HepG2 (cell line): ENCODE measurements around the gene MDP1. TPM values are rescaled to one million over a fixed set of nuclear protein-coding genes. Genes with fewer than 3 reads are reported as not detected.

Experiments
- EHMT2 ChIP-seq: fragments of 200-600 bp; sonication (generic); IDR thresholded peaks from 2 replicates; pipeline ENCODE4 v1.7.0; 2017; ENCODE audit warnings: antibody characterized with exemption, low read depth, low read length, borderline replicate concordance
- HMG20B ChIP-seq: conservative IDR thresholded peaks from 2 replicates; pipeline ENCODE4 v1.6.1; 2016; ENCODE audit warnings: missing genetic modification reagents, missing compliant biosample characterization
- MBNL3 ChIP-seq: fragments of 250-450 bp; sonication (Bioruptor Pico); conservative IDR thresholded peaks from 2 replicates; pipeline ENCODE4 v1.8.0; 2022; ENCODE audit warnings: mild to moderate bottlenecking, inconsistent platforms
- MED1 ChIP-seq: sonication (generic); formaldehyde crosslinking; IDR thresholded peaks from 2 replicates; pipeline ENCODE4 v1.4.0; 2020; ENCODE audit warnings: missing genetic modification reagents
- MIER3 ChIP-seq: IDR thresholded peaks from 2 replicates; pipeline ENCODE4 v1.6.1; 2016; ENCODE audit warnings: missing compliant biosample characterization, borderline replicate concordance
- NFE2 ChIP-seq: sonication (generic); formaldehyde crosslinking; IDR thresholded peaks from 2 replicates; pipeline ENCODE4 v1.4.0; 2020; ENCODE audit warnings: missing genetic modification reagents
- NFRKB ChIP-seq: fragments of 450-650 bp; IDR thresholded peaks from 2 replicates; pipeline ENCODE4 v1.6.1; 2017
- SIX1 ChIP-seq: sonication (generic); formaldehyde crosslinking; IDR thresholded peaks from 2 replicates; pipeline ENCODE4 v1.4.0; 2020; ENCODE audit warnings: missing genetic modification reagents, borderline replicate concordance
- SMAD1 ChIP-seq: sonication (generic); formaldehyde crosslinking; IDR thresholded peaks from 2 replicates; pipeline ENCODE4 v1.4.0; 2020; ENCODE audit warnings: missing genetic modification reagents, low read depth, mild to moderate bottlenecking, borderline replicate concordance
- SOX5 ChIP-seq: IDR thresholded peaks from 2 replicates; pipeline ENCODE4 v1.6.1; 2016; ENCODE audit warnings: borderline replicate concordance
- SP1 ChIP-seq, 2 experiments: fragments of 450-650 bp in 1 of 2; sonication (generic) in 1 of 2; formaldehyde crosslinking in 1 of 2; IDR thresholded peaks; 2 replicates each; pipeline versions ENCODE4 v1.4.0 to v1.6.1; 2016 to 2020; ENCODE audit warnings: missing genetic modification reagents in 1 of 2
- XRCC5 ChIP-seq: fragments of 200-400 bp; formaldehyde crosslinking; optimal IDR thresholded peaks from 2 replicates; pipeline ENCODE3; 2017; ENCODE audit warnings: mild to moderate bottlenecking, low read length
- ZFP1 ChIP-seq: IDR thresholded peaks from 2 replicates; pipeline ENCODE4 v1.6.1; 2016
- ZNF10 ChIP-seq: sonication (generic); formaldehyde crosslinking; IDR thresholded peaks from 2 replicates; pipeline ENCODE4 v1.4.0; 2020; ENCODE audit warnings: mild to moderate bottlenecking, low read depth, missing genetic modification reagents, borderline replicate concordance
- ZNF251 ChIP-seq: sonication (generic); formaldehyde crosslinking; IDR thresholded peaks from 2 replicates; pipeline ENCODE4 v1.9.0; 2021; ENCODE audit warnings: mild to moderate bottlenecking, missing genetic modification reagents
- ZNF781 ChIP-seq: sonication (generic); formaldehyde crosslinking; IDR thresholded peaks from 2 replicates; pipeline ENCODE4 v1.5.1; 2020; ENCODE audit warnings: borderline replicate concordance, mild to moderate bottlenecking, missing genetic modification reagents; ENCODE audit errors: not compliant biosample characterization
- ZNF83 ChIP-seq: sonication (generic); formaldehyde crosslinking; IDR thresholded peaks from 2 replicates; pipeline ENCODE4 v1.4.0; 2020; ENCODE audit warnings: missing genetic modification reagents, mild to moderate bottlenecking, borderline replicate concordance
- ZNF841 ChIP-seq: sonication (generic); formaldehyde crosslinking; IDR thresholded peaks from 2 replicates; pipeline ENCODE4 v1.8.1; 2023; ENCODE audit warnings: missing genetic modification reagents, borderline replicate concordance
- polyA plus RNA-seq, 8 experiments: library from polyadenylated mRNA; depleted of rRNA in 3 of 8; stranded (reverse) in 7 of 8; unstranded in 1 of 8; fragments of >200 nt; fragmentation: Illumina TruSeq in 4 of 8; extraction: Trizol in 4 of 8; gene quantifications; 2 replicates each; pipeline versions ENCODE4 v1.2.1 to v1.2.3, GENCODE V29; 2011 to 2016; ENCODE audit warnings: low read depth in 4 of 8, missing spikeins in 1 of 8, mixed read lengths in 1 of 8; ENCODE audit not compliant: insufficient read depth in 1 of 8
- total RNA-seq, 5 experiments: library from RNA; depleted of rRNA; stranded (reverse); fragments of >200 nt; fragmentation: Illumina TruSeq; extraction: Trizol; gene quantifications; 2 replicates each; pipeline ENCODE4 v1.2.3, GENCODE V29; 2016; ENCODE audit warnings: low read depth in 1 of 5
- TF ChIP-seq, protein P1 (sequence below): IDR thresholded peaks from 2 replicates; pipeline ENCODE4 v1.6.1; 2018; ENCODE audit warnings: missing genetic modification reagents
- TF ChIP-seq, protein P2 (sequence below): sonication (generic); formaldehyde crosslinking; IDR thresholded peaks from 2 replicates; pipeline ENCODE4 v1.5.1; 2020; ENCODE audit warnings: missing genetic modification reagents, mild to moderate bottlenecking, borderline replicate concordance
- TF ChIP-seq, protein P3 (sequence below): sonication (generic); formaldehyde crosslinking; conservative IDR thresholded peaks from 2 replicates; pipeline ENCODE4 v1.4.0; 2020; ENCODE audit warnings: missing genetic modification reagents
- TF ChIP-seq, protein P4 (sequence below): sonication (generic); formaldehyde crosslinking; IDR thresholded peaks from 2 replicates; pipeline ENCODE4 v1.8.1; 2023; ENCODE audit warnings: mild to moderate bottlenecking, missing genetic modification reagents
- TF ChIP-seq, protein P5 (sequence below): sonication (generic); formaldehyde crosslinking; IDR thresholded peaks from 2 replicates; pipeline ENCODE4 v1.5.1; 2020; ENCODE audit warnings: mild to moderate bottlenecking, missing genetic modification reagents, borderline replicate concordance

Gene MDP1
- total and polyA plus RNA-seq, 2 of the 13 experiments (the other 11 are each of a cell fraction or from before 2014, with no cell fraction given): 44.1 to 48.7 TPM

DNA sequence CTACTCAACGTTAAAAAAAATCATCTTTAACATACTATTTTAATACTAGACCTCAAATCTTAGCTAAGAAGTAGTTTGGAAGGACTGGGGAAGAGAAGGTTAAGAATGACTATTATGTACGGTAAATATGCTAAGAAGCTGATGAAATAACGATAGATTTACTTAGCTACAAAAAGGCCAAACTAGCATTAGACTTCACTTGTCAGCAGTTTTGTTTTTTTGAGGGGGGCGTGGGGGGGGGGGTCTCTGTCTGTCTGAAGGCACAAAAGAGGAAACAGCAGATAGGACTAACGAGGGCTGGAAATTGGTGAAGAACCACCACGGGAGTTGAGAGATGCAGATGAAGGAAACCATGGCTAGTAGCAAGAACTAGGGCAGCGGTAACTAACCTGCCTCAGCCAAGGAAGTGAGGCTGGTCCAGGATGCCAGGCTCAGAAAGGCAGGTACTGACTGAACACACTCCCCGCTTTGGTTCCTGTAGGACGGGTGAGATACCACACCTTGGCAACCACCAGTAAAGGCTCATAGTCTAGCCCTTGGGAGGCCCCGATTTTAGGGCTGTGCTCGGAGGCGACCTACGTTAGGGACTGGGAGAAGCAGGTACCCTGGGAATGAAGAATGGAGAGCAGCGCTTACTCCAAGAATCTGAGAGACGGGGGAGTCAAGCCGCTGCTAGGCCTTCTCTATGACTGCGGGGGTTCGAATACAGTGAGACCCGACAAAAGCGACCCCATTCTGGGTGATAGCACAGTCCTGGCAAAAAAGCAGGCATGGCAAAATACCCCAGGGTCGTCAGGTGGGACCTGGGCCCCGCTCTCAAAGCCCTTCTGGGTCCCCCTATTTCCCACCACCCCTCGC, 15.6 kb upstream of the MDP1 start (continued):
- TF ChIP-seq, protein P1, sequence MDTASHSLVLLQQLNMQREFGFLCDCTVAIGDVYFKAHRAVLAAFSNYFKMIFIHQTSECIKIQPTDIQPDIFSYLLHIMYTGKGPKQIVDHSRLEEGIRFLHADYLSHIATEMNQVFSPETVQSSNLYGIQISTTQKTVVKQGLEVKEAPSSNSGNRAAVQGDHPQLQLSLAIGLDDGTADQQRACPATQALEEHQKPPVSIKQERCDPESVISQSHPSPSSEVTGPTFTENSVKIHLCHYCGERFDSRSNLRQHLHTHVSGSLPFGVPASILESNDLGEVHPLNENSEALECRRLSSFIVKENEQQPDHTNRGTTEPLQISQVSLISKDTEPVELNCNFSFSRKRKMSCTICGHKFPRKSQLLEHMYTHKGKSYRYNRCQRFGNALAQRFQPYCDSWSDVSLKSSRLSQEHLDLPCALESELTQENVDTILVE (CRISPR knock-in tag): no peak
- TF ChIP-seq ZNF781 (CRISPR knock-in tag) (peak; percentile 57), SIX1 (CRISPR knock-in tag) (no peak), MIER3 (CRISPR knock-in tag) (no peak; the same call in 1 of the 2 replicates), EHMT2 (no peak), SMAD1 (CRISPR knock-in tag) (peak; percentile 26; the same call in 1 of the 2 replicates), ZNF251 (CRISPR knock-in tag) (0 out of 2 replicates have a peak, but pooled peaks have one; percentile 60), SP1 (IDR thresholded peaks at IDR 0.05) (no peak), SP1 (CRISPR knock-in tag; IDR thresholded peaks at IDR 0.05) (0 out of 2 replicates have a peak, but pooled peaks have one; percentile 55), MED1 (CRISPR knock-in tag) (no peak), XRCC5 (no peak), SOX5 (CRISPR knock-in tag) (peak; percentile 27; the same call in 1 of the 2 replicates), MBNL3 (CRISPR knock-in tag) (no peak), ZNF841 (CRISPR knock-in tag) (no peak), ZNF10 (CRISPR knock-in tag) (0 out of 2 replicates have a peak, but pooled peaks have one; percentile 61), NFRKB (no peak), NFE2 (CRISPR knock-in tag) (no peak), HMG20B (no peak), ZNF83 (CRISPR knock-in tag) (0 out of 2 replicates have a peak, but pooled peaks have one; percentile 34), ZFP1 (CRISPR knock-in tag) (peak; percentile 17; the same call in 1 of the 2 replicates)
- TF ChIP-seq, protein P2, sequence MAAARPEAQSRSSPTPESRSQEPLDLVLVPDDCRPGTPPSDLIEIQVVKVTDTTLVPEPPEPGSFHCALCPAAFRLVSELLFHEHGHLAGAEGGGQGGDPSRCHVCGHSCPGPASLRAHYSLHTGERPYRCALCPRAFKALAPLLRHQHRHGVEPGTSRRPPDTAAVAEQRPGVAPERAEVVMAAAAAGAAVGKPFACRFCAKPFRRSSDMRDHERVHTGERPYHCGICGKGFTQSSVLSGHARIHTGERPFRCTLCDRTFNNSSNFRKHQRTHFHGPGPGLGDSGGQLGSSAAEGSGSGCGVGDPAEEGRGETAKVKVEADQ (CRISPR knock-in tag): no peak
- TF ChIP-seq, protein P3, sequence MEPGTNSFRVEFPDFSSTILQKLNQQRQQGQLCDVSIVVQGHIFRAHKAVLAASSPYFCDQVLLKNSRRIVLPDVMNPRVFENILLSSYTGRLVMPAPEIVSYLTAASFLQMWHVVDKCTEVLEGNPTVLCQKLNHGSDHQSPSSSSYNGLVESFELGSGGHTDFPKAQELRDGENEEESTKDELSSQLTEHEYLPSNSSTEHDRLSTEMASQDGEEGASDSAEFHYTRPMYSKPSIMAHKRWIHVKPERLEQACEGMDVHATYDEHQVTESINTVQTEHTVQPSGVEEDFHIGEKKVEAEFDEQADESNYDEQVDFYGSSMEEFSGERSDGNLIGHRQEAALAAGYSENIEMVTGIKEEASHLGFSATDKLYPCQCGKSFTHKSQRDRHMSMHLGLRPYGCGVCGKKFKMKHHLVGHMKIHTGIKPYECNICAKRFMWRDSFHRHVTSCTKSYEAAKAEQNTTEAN (CRISPR knock-in tag): no peak
- TF ChIP-seq, protein P4, sequence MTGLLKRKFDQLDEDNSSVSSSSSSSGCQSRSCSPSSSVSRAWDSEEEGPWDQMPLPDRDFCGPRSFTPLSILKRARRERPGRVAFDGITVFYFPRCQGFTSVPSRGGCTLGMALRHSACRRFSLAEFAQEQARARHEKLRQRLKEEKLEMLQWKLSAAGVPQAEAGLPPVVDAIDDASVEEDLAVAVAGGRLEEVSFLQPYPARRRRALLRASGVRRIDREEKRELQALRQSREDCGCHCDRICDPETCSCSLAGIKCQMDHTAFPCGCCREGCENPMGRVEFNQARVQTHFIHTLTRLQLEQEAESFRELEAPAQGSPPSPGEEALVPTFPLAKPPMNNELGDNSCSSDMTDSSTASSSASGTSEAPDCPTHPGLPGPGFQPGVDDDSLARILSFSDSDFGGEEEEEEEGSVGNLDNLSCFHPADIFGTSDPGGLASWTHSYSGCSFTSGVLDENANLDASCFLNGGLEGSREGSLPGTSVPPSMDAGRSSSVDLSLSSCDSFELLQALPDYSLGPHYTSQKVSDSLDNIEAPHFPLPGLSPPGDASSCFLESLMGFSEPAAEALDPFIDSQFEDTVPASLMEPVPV (CRISPR knock-in tag): peak; percentile 69; the same call in 1 of the 2 replicates
- TF ChIP-seq, protein P5, sequence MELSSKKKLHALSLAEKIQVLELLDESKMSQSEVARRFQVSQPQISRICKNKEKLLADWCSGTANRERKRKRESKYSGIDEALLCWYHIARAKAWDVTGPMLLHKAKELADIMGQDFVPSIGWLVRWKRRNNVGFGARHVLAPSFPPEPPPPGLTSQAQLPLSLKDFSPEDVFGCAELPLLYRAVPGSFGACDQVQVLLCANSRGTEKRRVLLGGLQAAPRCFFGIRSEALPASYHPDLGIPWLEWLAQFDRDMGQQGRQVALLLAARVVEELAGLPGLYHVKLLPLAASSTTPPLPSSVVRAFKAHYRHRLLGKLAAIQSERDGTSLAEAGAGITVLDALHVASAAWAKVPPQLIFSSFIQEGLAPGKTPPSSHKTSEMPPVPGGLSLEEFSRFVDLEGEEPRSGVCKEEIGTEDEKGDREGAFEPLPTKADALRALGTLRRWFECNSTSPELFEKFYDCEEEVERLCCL (CRISPR knock-in tag): no peak
